Vagina (tissue), 2 donors: ENCODE measurements around the gene PAPPA. TPM values are rescaled to one million over a fixed set of nuclear protein-coding genes. Genes with fewer than 3 reads are reported as not detected.

ENCODE experiments used
- DNase-seq, 2 donors: peaks; one replicate each; pipeline ENCODE4 v3.0.0-alpha.2; 2017; ENCODE audit errors: extremely low spot score in 2 of 2
- H3K27ac ChIP-seq: fragments of 200-600 bp; sonication (generic); one replicate; pipeline ENCODE4 v1.5.1; 2019
- H3K27me3 ChIP-seq: fragments of 200-600 bp; sonication (generic); one replicate; pipeline ENCODE4 v1.5.1; 2019
- H3K36me3 ChIP-seq, 2 donors: fragments of 200-600 bp; sonication (generic); one replicate each; pipeline ENCODE4 v1.5.1; 2017 to 2019
- H3K4me1 ChIP-seq: fragments of 200-600 bp; sonication (generic); one replicate; pipeline ENCODE4 v1.5.1; 2019
- H3K4me3 ChIP-seq, 2 donors: fragments of 200-600 bp; sonication (generic); 1 replicate in 1 of 2; 2 replicates in 1 of 2; pipeline ENCODE4 v1.5.1; 2016 to 2019
- H3K9me3 ChIP-seq: fragments of 200-600 bp; sonication (generic); one replicate; pipeline ENCODE4 v1.5.1; 2019
- POLR2A ChIP-seq, 2 donors: fragments of 450-650 bp; IDR thresholded peaks; one replicate each; pipeline ENCODE4 v1.6.1; 2017; ENCODE audit warnings: antibody characterized with exemption in 2 of 2, mild to moderate bottlenecking in 2 of 2, moderate library complexity in 2 of 2
- POLR2AphosphoS5 ChIP-seq, 2 donors: sonication (generic); formaldehyde crosslinking; IDR thresholded peaks; one replicate each; pipeline ENCODE4 v1.9.0; 2017; ENCODE audit warnings: antibody characterized with exemption in 2 of 2, mild to moderate bottlenecking in 2 of 2, low read depth in 1 of 2; ENCODE audit not compliant: insufficient read depth in 1 of 2
- intact Hi-C: fragments of 100-400 bp; cut with DNase I; formaldehyde crosslinking; loops from one replicate; pipeline ENCODE4 v1.15.1; 2023
- total RNA-seq: library from RNA; depleted of rRNA; stranded (reverse); fragments of >200 nt; gene quantifications from one replicate; pipeline ENCODE4 v1.2.3, GENCODE V29; 2016
- TF ChIP-seq, protein P1 (sequence below), 3 experiments: fragments of 450-650 bp in 2 of 3; fragments of 200-600 bp in 1 of 3; sonication (generic) in 1 of 3; IDR thresholded peaks; one replicate each; pipeline ENCODE4 v1.5.1; 2017 to 2019; ENCODE audit warnings: antibody characterized with exemption in 3 of 3, mild to moderate bottlenecking in 2 of 3, moderate library complexity in 2 of 3

The PAPPA gene
- total RNA-seq, 1 donor from 2014 or later = 4.4 TPM

DNA sequence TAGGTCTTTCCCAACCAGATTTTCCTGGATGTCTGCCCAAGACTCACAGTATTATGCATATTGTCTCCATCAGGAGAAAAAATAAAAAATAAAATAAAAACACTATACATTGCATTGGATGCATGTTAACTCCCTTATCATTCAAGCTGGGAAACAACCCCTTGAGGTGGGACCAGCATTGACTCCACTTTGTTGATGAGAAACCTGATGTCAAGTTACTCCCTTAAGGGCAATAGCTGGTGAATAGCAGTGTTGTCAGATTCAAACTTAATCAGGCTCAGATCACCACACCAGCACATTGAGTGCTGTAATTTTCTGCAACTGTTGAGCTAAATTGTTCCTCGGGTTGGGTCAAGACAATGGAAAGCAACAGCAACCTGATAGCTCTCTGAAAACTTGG, 269.6 kb downstream of the PAPPA start:
- no peak overlapping the region for H3K4me3 ChIP-seq
- H3K4me1 ChIP-seq = no peaks in the 10 kb centered on the region
- H3K9me3 ChIP-seq = no peaks in the 10 kb centered on the region
- TF ChIP-seq, protein P1, sequence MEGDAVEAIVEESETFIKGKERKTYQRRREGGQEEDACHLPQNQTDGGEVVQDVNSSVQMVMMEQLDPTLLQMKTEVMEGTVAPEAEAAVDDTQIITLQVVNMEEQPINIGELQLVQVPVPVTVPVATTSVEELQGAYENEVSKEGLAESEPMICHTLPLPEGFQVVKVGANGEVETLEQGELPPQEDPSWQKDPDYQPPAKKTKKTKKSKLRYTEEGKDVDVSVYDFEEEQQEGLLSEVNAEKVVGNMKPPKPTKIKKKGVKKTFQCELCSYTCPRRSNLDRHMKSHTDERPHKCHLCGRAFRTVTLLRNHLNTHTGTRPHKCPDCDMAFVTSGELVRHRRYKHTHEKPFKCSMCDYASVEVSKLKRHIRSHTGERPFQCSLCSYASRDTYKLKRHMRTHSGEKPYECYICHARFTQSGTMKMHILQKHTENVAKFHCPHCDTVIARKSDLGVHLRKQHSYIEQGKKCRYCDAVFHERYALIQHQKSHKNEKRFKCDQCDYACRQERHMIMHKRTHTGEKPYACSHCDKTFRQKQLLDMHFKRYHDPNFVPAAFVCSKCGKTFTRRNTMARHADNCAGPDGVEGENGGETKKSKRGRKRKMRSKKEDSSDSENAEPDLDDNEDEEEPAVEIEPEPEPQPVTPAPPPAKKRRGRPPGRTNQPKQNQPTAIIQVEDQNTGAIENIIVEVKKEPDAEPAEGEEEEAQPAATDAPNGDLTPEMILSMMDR (IDR thresholded peaks at IDR 0.05) = no peak
- no peak for TF ChIP-seq POLR2AphosphoS5 (IDR thresholded peaks at IDR 0.05; ENCODE audit: insufficient read depth in 1 of 2, low read depth in 1 of 2)
- no peak for TF ChIP-seq POLR2A (IDR thresholded peaks at IDR 0.05)
- intact Hi-C loops = no loop called here
- H3K27me3 ChIP-seq = no peaks in the 10 kb centered on the region
- DNase-seq = no peak
- no peak overlapping the region for H3K27ac ChIP-seq
- no peaks in the 10 kb centered on the region for H3K36me3 ChIP-seq

DNA sequence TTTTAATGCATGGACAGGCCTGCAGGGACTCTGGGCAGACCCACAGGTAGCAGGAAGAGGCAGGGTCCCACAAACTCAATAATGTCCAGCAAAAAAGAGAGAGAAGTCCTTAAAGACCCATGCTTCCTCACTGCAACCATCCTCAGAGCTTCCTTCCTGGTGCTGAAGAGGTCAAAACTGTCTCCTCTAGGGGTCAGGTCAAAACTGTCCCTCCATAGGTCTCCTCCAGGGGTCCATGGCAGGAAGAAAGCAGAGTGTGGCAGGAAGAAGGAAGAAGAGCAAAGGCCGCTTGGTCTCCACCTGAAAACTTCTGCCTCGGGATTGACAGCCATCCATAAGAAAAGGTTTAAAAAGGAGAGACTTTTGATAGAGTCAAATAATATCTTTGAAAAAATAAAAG, 271.7 kb downstream of the PAPPA start:
- no peak overlapping the region for H3K4me3 ChIP-seq
- TF ChIP-seq POLR2AphosphoS5 (IDR thresholded peaks at IDR 0.05; ENCODE audit: insufficient read depth in 1 of 2, low read depth in 1 of 2) (no peak), POLR2A (IDR thresholded peaks at IDR 0.05) (no peak)
- TF ChIP-seq, protein P1 (IDR thresholded peaks at IDR 0.05) = no peak
- no peak overlapping the region for H3K27ac ChIP-seq
- DNase-seq = no peak
- H3K4me1 ChIP-seq = no peaks in the 10 kb centered on the region
- intact Hi-C loops = no loop called here
- no peaks in the 10 kb centered on the region for H3K36me3 ChIP-seq
- no peaks in the 10 kb centered on the region for H3K27me3 ChIP-seq
- H3K9me3 ChIP-seq = no peaks in the 10 kb centered on the region

DNA sequence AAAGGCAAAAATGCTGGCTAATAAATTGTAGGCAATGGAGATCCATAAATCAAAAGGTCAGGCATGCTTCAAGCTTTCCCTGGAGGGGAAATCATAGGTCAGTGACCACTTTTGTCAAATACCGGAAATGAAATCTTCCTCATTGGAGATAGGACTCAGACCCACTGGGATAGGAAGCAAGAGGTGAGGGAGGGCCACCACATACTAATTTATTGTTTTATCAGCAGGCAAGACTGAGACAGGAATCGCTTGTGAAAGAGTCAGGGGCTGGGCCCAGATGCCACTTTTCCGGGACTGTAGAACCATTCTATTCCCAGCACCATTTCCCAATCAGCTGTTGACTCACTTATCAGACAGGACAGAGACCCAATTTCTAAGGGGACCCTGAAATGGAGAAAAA, 277.3 kb downstream of the PAPPA start:
- no peaks in the 10 kb centered on the region for H3K36me3 ChIP-seq
- H3K27me3 ChIP-seq = no peaks in the 10 kb centered on the region
- H3K4me1 ChIP-seq = no peaks in the 10 kb centered on the region
- no peak overlapping the region for H3K4me3 ChIP-seq
- no peak for DNase-seq
- no peaks in the 10 kb centered on the region for H3K9me3 ChIP-seq
- H3K27ac ChIP-seq = no peak overlapping the region
- intact Hi-C loops = no loop called here
- TF ChIP-seq POLR2A (IDR thresholded peaks at IDR 0.05) (no peak), POLR2AphosphoS5 (IDR thresholded peaks at IDR 0.05; ENCODE audit: insufficient read depth in 1 of 2, low read depth in 1 of 2) (no peak)
- TF ChIP-seq, protein P1 (IDR thresholded peaks at IDR 0.05) = no peak

DNA sequence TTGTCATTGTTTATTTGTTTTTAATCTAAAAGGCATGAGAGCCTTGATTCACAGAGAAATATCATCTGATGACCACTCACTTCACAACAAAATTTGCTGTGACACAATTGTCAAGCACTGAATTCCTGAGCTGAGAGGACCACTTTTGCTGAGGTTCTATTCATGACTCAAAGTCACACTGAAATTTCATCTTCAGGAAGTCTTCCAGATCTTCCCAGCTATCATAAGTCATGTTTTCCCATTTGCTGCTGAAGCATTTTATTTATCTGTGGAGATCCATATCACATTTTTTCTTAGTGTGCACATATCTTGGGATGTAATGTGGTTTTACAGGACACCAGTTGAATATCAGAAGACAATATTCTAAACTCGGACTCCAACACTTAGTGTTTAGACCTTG, 278.5 kb downstream of the PAPPA start:
- no peak for DNase-seq

DNA sequence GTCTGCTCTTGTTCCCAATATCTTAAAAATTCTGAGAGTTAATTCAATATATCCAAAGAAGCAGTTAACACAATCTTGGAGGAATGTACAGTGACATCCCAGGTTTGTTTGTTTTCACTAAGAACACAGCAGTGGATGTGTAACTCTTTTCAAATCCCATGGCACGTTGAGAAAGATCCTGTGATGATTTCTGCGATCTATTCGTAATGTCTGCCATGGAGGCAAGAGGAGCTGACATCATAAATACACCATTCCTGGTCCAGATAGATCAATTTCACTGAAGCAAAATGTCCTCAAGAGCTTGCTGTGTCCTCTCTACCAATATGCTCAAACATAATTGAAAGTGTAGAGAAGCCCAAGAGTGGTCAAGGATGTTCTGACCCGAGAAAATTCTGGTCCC, 280.7 kb downstream of the PAPPA start:
- no peaks in the 10 kb centered on the region for H3K4me1 ChIP-seq
- no peaks in the 10 kb centered on the region for H3K9me3 ChIP-seq
- intact Hi-C loops = no loop called here
- H3K36me3 ChIP-seq = no peaks in the 10 kb centered on the region
- H3K27ac ChIP-seq = no peak overlapping the region
- no peak overlapping the region for H3K4me3 ChIP-seq
- no peaks in the 10 kb centered on the region for H3K27me3 ChIP-seq
- no peak for DNase-seq
- TF ChIP-seq POLR2A (IDR thresholded peaks at IDR 0.05) (no peak), POLR2AphosphoS5 (IDR thresholded peaks at IDR 0.05; ENCODE audit: insufficient read depth in 1 of 2, low read depth in 1 of 2) (no peak)
- TF ChIP-seq, protein P1 (IDR thresholded peaks at IDR 0.05) = no peak

More for the DNA sequence above, 278.5 kb downstream of the PAPPA start:
- Histone ChIP-seq H3K4me3 (no peak overlapping the region), H3K9me3 (no peaks in the 10 kb centered on the region), H3K27ac (no peak overlapping the region), H3K4me1 (no peaks in the 10 kb centered on the region), H3K27me3 (no peaks in the 10 kb centered on the region), H3K36me3 (no peaks in the 10 kb centered on the region)
- intact Hi-C loops = no loop called here
- TF ChIP-seq POLR2AphosphoS5 (IDR thresholded peaks at IDR 0.05; ENCODE audit: insufficient read depth in 1 of 2, low read depth in 1 of 2) (no peak), POLR2A (IDR thresholded peaks at IDR 0.05) (no peak)
- TF ChIP-seq, protein P1 (IDR thresholded peaks at IDR 0.05) = no peak
